HG03439 (cell line): ENCODE measurements around the gene LRRN1.
"Not testable (repeated sequence)": the region's sequence is repeated elsewhere in the genome, so short reads cannot be mapped to it uniquely, and the experiment has no call there.

ENCODE experiments used
- ATAC-seq: cut with Tn5 transposase; IDR thresholded peaks from one replicate; pipeline ENCODE4 v1.9.1; 2021; ENCODE audit warnings: mild to moderate bottlenecking, moderate library complexity; ENCODE audit not compliant: unreplicated experiment

Gene LRRN1

DNA sequence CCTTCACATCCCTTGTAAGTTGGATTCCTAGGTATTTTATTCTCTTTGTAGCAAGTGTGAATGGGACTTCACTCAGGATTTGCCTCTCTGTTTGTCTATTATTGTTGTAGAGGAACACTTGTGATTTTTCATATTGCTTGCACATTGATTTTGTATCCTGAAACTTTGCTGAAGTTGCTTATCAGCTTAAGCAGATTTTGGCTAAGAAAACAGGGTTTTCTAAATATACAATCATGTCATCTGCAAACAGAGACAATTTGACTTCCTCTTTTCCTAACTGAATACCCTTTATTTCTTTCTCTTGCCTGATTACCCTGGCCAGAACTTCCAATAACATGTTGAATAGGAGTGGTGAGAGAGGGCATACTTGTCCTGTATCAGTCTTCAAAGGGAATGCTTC is 88.1 kb downstream of the LRRN1 start:
- ATAC-seq = not testable (repeated sequence)

DNA sequence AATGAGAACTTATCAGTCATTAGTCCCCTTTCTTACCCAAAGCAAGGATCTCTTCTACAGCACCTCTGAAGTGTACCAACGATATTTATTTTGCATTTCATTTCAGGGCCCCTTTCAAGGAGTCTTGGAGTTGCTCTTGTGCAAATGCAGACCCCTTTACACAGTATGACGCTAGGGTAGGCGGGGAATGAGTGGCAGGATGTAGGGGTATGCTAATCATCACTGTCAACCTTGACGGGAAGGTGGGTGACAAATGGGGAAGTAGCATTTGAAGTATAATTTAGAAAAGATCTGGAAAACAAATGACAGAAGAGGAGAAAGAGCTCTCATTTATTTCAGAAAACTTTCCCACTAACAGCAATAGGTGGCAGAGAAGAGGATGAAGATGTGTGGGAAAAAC is 94.4 kb downstream of the LRRN1 start:
- ATAC-seq = no peak
